WI38 (cell line): ENCODE data around the gene MILR1.
A peak's percentile ranks its signal among the peaks of the same experiment; 100 is the strongest.

Experiments
- H3K4me3 ChIP-seq: 2 replicates; pipeline ENCODE4 v1.5.1; 2011; ENCODE audit warnings: low read depth, mild to moderate bottlenecking, control low read depth, low read length
- CTCF ChIP-seq: IDR thresholded peaks from 2 replicates; pipeline ENCODE4 v1.5.1; 2012; ENCODE audit warnings: low read depth, mild to moderate bottlenecking, control low read depth, low read length

The MILR1 gene

GRCh38 chr17:64406321-64407200 lies 42.4 kb upstream of the MILR1 start:
- H3K4me3 ChIP-seq, result no peak overlapping the region
- no peak for TF ChIP-seq CTCF

GRCh38 chr17:64410750-64411490 lies 38.0 kb upstream of the MILR1 start:
- no peak for TF ChIP-seq CTCF
- H3K4me3 ChIP-seq, result no peak overlapping the region

- TF ChIP-seq CTCF, result no peak
- no peak overlapping the region for H3K4me3 ChIP-seq
These were observed 36.7 kb upstream of the MILR1 start for GRCh38 chr17:64411999-64412771.

- TF ChIP-seq CTCF, result no peak
- no peak overlapping the region for H3K4me3 ChIP-seq
These were observed 36.0 kb upstream of the MILR1 start for GRCh38 chr17:64412944-64413381.

GRCh38 chr17:64413513-64413912 lies 35.4 kb upstream of the MILR1 start:
- TF ChIP-seq CTCF, result no peak

GRCh38 chr17:64418506-64419339 lies 30.2 kb upstream of the MILR1 start:
- TF ChIP-seq CTCF, result peak; percentile 50
- H3K4me3 ChIP-seq, result no peak overlapping the region

More at GRCh38 chr17:64413513-64413912, 35.4 kb upstream of the MILR1 start:
- no peak overlapping the region for H3K4me3 ChIP-seq
